ENCODE data around the gene PDLIM1.

The PDLIM1 gene

GRCh38 chr10:95263864-95264226 lies 27.0 kb downstream of the PDLIM1 start:
- no peak for TF ChIP-seq CTCF (IDR thresholded peaks at IDR 0.05; ENCODE audit: extremely low read depth, insufficient read depth, missing control alignments)
- in situ Hi-C loops (cut with MboI; ENCODE audit: low pct_unique_long_range_greater_than_20kb, low sequenced_read_pairs, unreplicated experiment), result no loop called here
- no peak for DNase-seq (ENCODE audit: low spot score)

- in situ Hi-C loops (cut with MboI; ENCODE audit: low pct_unique_long_range_greater_than_20kb, low sequenced_read_pairs, unreplicated experiment), result no loop called here
- no peak for DNase-seq (ENCODE audit: low spot score)
- TF ChIP-seq CTCF (IDR thresholded peaks at IDR 0.05; ENCODE audit: extremely low read depth, insufficient read depth, missing control alignments), result no peak
Measured at GRCh38 chr10:95262763-95263518, 27.9 kb downstream of the PDLIM1 start.

- no peak for DNase-seq (ENCODE audit: low spot score)
Measured at GRCh38 chr10:95261926-95262325, 28.9 kb downstream of the PDLIM1 start.

GRCh38 chr10:95260909-95261552 lies 29.8 kb downstream of the PDLIM1 start:
- DNase-seq (ENCODE audit: low spot score), result no peak
- in situ Hi-C loops (cut with MboI; ENCODE audit: low pct_unique_long_range_greater_than_20kb, low sequenced_read_pairs, unreplicated experiment), result no loop called here
- TF ChIP-seq CTCF (IDR thresholded peaks at IDR 0.05; ENCODE audit: extremely low read depth, insufficient read depth, missing control alignments), result no peak

More at GRCh38 chr10:95261926-95262325, 28.9 kb downstream of the PDLIM1 start:
- no peak for TF ChIP-seq CTCF (IDR thresholded peaks at IDR 0.05; ENCODE audit: extremely low read depth, insufficient read depth, missing control alignments)
- in situ Hi-C loops (cut with MboI; ENCODE audit: low pct_unique_long_range_greater_than_20kb, low sequenced_read_pairs, unreplicated experiment), result no loop called here

- no peak for TF ChIP-seq CTCF (IDR thresholded peaks at IDR 0.05; ENCODE audit: extremely low read depth, insufficient read depth, missing control alignments)
- in situ Hi-C loops (cut with MboI; ENCODE audit: low pct_unique_long_range_greater_than_20kb, low sequenced_read_pairs, unreplicated experiment), result no loop called here
- peak; percentile 19 for DNase-seq (ENCODE audit: low spot score)
Measured at GRCh38 chr10:95260397-95260881, 30.4 kb downstream of the PDLIM1 start.

GRCh38 chr10:95257849-95258248 lies 33.0 kb downstream of the PDLIM1 start:
- no peak for DNase-seq (ENCODE audit: low spot score)
- in situ Hi-C loops (cut with MboI; ENCODE audit: low pct_unique_long_range_greater_than_20kb, low sequenced_read_pairs, unreplicated experiment), result no loop called here

More at GRCh38 chr10:95257849-95258248, 33.0 kb downstream of the PDLIM1 start:
- no peak for TF ChIP-seq CTCF (IDR thresholded peaks at IDR 0.05; ENCODE audit: extremely low read depth, insufficient read depth, missing control alignments)

All from GM13977 (cell line).